OCI-LY1 (cell line): ENCODE results near the gene KIAA0586.
"Not testable (repeated sequence)": the region's sequence is repeated elsewhere in the genome, so short reads cannot be mapped to it uniquely, and the experiment has no call there.

Source experiments
- H2AFZ ChIP-seq: fragments of 200-600 bp; sonication (generic), shearing (Covaris generic); 2 replicates; pipeline ENCODE4 v1.6.0; 2014; ENCODE audit warnings: antibody characterized with exemption, mild to moderate bottlenecking, low read length
- H3F3A ChIP-seq: fragments of 200-600 bp; sonication (generic), shearing (Covaris generic); 2 replicates; pipeline ENCODE4 v1.6.0; 2014; ENCODE audit warnings: mild to moderate bottlenecking, antibody characterized with exemption, low read length, moderate library complexity; ENCODE audit not compliant: insufficient read depth
- H3K27ac ChIP-seq: fragments of 200-600 bp; sonication (generic); 2 replicates; pipeline ENCODE4 v1.5.1; 2014; ENCODE audit warnings: low read length, mixed run types, mild to moderate bottlenecking, low read depth; ENCODE audit not compliant: poor library complexity, severe bottlenecking
- H3K27me3 ChIP-seq: fragments of 200-600 bp; sonication (generic); 2 replicates; pipeline ENCODE4 v1.6.0; 2014; ENCODE audit warnings: antibody characterized with exemption, mild to moderate bottlenecking, low read length, moderate library complexity; ENCODE audit not compliant: insufficient read depth
- H3K36me3 ChIP-seq: fragments of 200-600 bp; sonication (generic); 2 replicates; pipeline ENCODE4 v1.6.1; 2014; ENCODE audit warnings: mild to moderate bottlenecking, antibody characterized with exemption, low read length, moderate library complexity, mixed read lengths; ENCODE audit not compliant: insufficient read depth
- H3K4me1 ChIP-seq: fragments of 200-600 bp; sonication (generic); 2 replicates; pipeline ENCODE4 v1.5.1; 2014; ENCODE audit warnings: mild to moderate bottlenecking, low read length, moderate library complexity; ENCODE audit not compliant: insufficient read depth, severe bottlenecking
- H3K4me2 ChIP-seq: fragments of 200-600 bp; sonication (generic), shearing (Covaris generic); 2 replicates; pipeline ENCODE4 v1.6.1; 2014; ENCODE audit warnings: low read length
- H3K4me3 ChIP-seq: fragments of 200-600 bp; sonication (generic); 2 replicates; pipeline ENCODE4 v1.5.1; 2014; ENCODE audit warnings: low read length, low read depth, mild to moderate bottlenecking, mixed read lengths; ENCODE audit not compliant: poor library complexity, severe bottlenecking
- H3K79me2 ChIP-seq: fragments of 200-600 bp; shearing (Covaris generic); 2 replicates; pipeline ENCODE4 v1.6.1; 2016; ENCODE audit warnings: mixed run types, low read length, mixed read lengths; ENCODE audit not compliant: insufficient read depth
- H3K9ac ChIP-seq: fragments of 200-600 bp; sonication (generic), shearing (Covaris generic); 2 replicates; pipeline ENCODE4 v1.6.1; 2014; ENCODE audit warnings: mild to moderate bottlenecking, low read length, mixed read lengths
- H3K9me2 ChIP-seq: fragments of 200-600 bp; sonication (generic), shearing (Covaris generic); 2 replicates; pipeline ENCODE4 v1.6.1; 2014; ENCODE audit warnings: low read depth, mild to moderate bottlenecking, low read length, mixed read lengths
- H3K9me3 ChIP-seq: fragments of 200-600 bp; shearing (Covaris generic); 2 replicates; pipeline ENCODE4 v1.6.1; 2014; ENCODE audit warnings: low read length, mixed read lengths
- H4K20me1 ChIP-seq: fragments of 200-600 bp; sonication (generic), shearing (Covaris generic); 2 replicates; pipeline ENCODE4 v1.6.0; 2016; ENCODE audit warnings: mild to moderate bottlenecking, low read length; ENCODE audit not compliant: insufficient read depth
- CTCF ChIP-seq: fragments of 200-600 bp; sonication (generic), shearing (Covaris generic); IDR thresholded peaks from 2 replicates; pipeline ENCODE4 v1.5.1; 2017; ENCODE audit warnings: mild to moderate bottlenecking, antibody characterized with exemption, low read length, moderate library complexity, mixed read lengths
- EZH2 ChIP-seq: fragments of 200-600 bp; sonication (generic), shearing (Covaris generic); IDR thresholded peaks from 2 replicates; pipeline ENCODE4 v1.8.0; 2017; ENCODE audit warnings: borderline replicate concordance, mixed run types, mild to moderate bottlenecking, antibody characterized with exemption, low read length, moderate library complexity, mixed read lengths

Gene KIAA0586

GRCh38 chr14:58414845-58415244 lies 12.7 kb upstream of the KIAA0586 start:
- no peaks in the 10 kb centered on the region for H3K9me3 ChIP-seq
- no peak overlapping the region for H3K4me3 ChIP-seq
- no peaks in the 10 kb centered on the region; the same call in 1 of the 2 replicates for H3K9me2 ChIP-seq
- no peak overlapping the region for H2AFZ ChIP-seq
- H3K9ac ChIP-seq: no peak overlapping the region
- no peak overlapping the region for H3K27ac ChIP-seq
- TF ChIP-seq CTCF: no peak
- TF ChIP-seq EZH2: no peak
- H3K27me3 ChIP-seq: no peaks in the 10 kb centered on the region
- H3F3A ChIP-seq: no peaks in the 10 kb centered on the region
- H3K4me2 ChIP-seq: no peak overlapping the region
- no peaks in the 10 kb centered on the region for H3K4me1 ChIP-seq
- H3K36me3 ChIP-seq: peaks cover 86% of the 10 kb centered on the region
- no peaks in the 10 kb centered on the region for H4K20me1 ChIP-seq
- H3K79me2 ChIP-seq: peaks cover 7% of the 10 kb centered on the region; the same call in 1 of the 2 replicates

GRCh38 chr14:58415636-58416547 lies 11.6 kb upstream of the KIAA0586 start:
- Histone ChIP-seq H3K79me2 (peaks cover 7% of the 10 kb centered on the region; the same call in 1 of the 2 replicates), H3K9ac (no peak overlapping the region), H3K4me2 (no peak overlapping the region), H3K36me3 (peaks cover 85% of the 10 kb centered on the region), H3F3A (no peaks in the 10 kb centered on the region), H4K20me1 (no peaks in the 10 kb centered on the region), H3K27ac (no peak overlapping the region), H2AFZ (no peak overlapping the region), H3K4me3 (no peak overlapping the region), H3K4me1 (no peaks in the 10 kb centered on the region), H3K9me3 (no peaks in the 10 kb centered on the region), H3K9me2 (no peaks in the 10 kb centered on the region; the same call in 1 of the 2 replicates), H3K27me3 (no peaks in the 10 kb centered on the region)
- TF ChIP-seq EZH2: no peak
- no peak for TF ChIP-seq CTCF

GRCh38 chr14:58416934-58417333 lies 10.6 kb upstream of the KIAA0586 start:
- H3K27ac ChIP-seq, H3K79me2 ChIP-seq, H2AFZ ChIP-seq, H3K27me3 ChIP-seq, H3K4me2 ChIP-seq, H4K20me1 ChIP-seq, H3K4me3 ChIP-seq, H3K4me1 ChIP-seq, H3F3A ChIP-seq, H3K9me3 ChIP-seq, H3K9me2 ChIP-seq, H3K9ac ChIP-seq: not testable (repeated sequence)
- H3K36me3 ChIP-seq: peaks cover 85% of the 10 kb centered on the region
